ENCODE measurements around the gene PROSER2.
A peak's percentile ranks its signal among the peaks of the same experiment; 100 is the strongest.

The PROSER2 gene

DNA sequence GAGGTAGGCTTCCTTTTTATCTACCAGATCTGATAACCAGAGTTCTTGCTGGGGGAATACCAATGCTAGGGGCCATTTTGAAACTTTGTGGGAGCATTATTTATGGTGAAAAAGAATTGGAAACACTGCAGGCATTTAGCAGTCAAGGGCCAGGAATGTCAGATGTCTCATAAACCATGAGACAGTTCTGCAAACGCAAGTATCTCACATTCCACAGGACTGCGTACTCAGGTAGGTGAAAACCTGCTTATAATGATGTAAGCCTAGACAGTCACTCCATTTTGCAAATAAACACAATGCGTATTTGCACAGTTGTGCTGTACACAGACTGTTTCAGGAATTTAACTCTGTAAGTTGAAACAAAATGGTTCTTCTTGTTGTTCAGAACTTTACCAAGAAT lies 47.1 kb upstream of the PROSER2 start:
- no peaks in the 10 kb centered on the region for H3K9me2 ChIP-seq (replicated peaks; ENCODE audit: insufficient read depth, low read length)

GRCh38 chr10:11781114-11781513 lies 42.0 kb upstream of the PROSER2 start:
- Histone ChIP-seq H3K79me2 (ENCODE audit: insufficient read depth, low read length) (no peaks in the 10 kb centered on the region), H4K20me1 (ENCODE audit: low read depth, low read length) (no peaks in the 10 kb centered on the region), H3K4me2 (ENCODE audit: low read depth, low read length, poor library complexity, severe bottlenecking) (no peak overlapping the region), H2AFZ (ENCODE audit: low read depth, low read length, severe bottlenecking) (no peak overlapping the region), H3K9me2 (replicated peaks; ENCODE audit: insufficient read depth, low read length) (no peaks in the 10 kb centered on the region), H3K27me3 (ENCODE audit: low read length) (no peaks in the 10 kb centered on the region), H3K36me3 (ENCODE audit: low read length) (no peaks in the 10 kb centered on the region), H3K4me3 (ENCODE audit: insufficient read depth, low read length, poor library complexity, severe bottlenecking) (no peak overlapping the region), H3K9ac (ENCODE audit: low read length) (no peak overlapping the region), H3K27ac (ENCODE audit: low read depth, low read length) (no peak overlapping the region), H3K9me3 (ENCODE audit: insufficient read depth, low read length) (no peaks in the 10 kb centered on the region), H3F3A (ENCODE audit: insufficient read depth) (no peaks in the 10 kb centered on the region)
- TF ChIP-seq EZH2phosphoT487 (conservative IDR thresholded peaks at IDR 0.05; ENCODE audit: low read length), result no peak
- TF ChIP-seq, protein P1, sequence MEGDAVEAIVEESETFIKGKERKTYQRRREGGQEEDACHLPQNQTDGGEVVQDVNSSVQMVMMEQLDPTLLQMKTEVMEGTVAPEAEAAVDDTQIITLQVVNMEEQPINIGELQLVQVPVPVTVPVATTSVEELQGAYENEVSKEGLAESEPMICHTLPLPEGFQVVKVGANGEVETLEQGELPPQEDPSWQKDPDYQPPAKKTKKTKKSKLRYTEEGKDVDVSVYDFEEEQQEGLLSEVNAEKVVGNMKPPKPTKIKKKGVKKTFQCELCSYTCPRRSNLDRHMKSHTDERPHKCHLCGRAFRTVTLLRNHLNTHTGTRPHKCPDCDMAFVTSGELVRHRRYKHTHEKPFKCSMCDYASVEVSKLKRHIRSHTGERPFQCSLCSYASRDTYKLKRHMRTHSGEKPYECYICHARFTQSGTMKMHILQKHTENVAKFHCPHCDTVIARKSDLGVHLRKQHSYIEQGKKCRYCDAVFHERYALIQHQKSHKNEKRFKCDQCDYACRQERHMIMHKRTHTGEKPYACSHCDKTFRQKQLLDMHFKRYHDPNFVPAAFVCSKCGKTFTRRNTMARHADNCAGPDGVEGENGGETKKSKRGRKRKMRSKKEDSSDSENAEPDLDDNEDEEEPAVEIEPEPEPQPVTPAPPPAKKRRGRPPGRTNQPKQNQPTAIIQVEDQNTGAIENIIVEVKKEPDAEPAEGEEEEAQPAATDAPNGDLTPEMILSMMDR (IDR thresholded peaks at IDR 0.05; ENCODE audit: insufficient read depth, low read length, poor library complexity, severe bottlenecking), result no peak

More for the DNA sequence above, 47.1 kb upstream of the PROSER2 start:
- TF ChIP-seq, protein P1 (IDR thresholded peaks at IDR 0.05; ENCODE audit: insufficient read depth, low read length, poor library complexity, severe bottlenecking), result no peak
- TF ChIP-seq EZH2phosphoT487 (conservative IDR thresholded peaks at IDR 0.05; ENCODE audit: low read length), result no peak
- Histone ChIP-seq H3K9me3 (ENCODE audit: insufficient read depth, low read length) (no peaks in the 10 kb centered on the region), H3K27me3 (ENCODE audit: low read length) (no peaks in the 10 kb centered on the region), H3K9ac (ENCODE audit: low read length) (no peak overlapping the region), H3K36me3 (ENCODE audit: low read length) (no peaks in the 10 kb centered on the region), H3F3A (ENCODE audit: insufficient read depth) (no peaks in the 10 kb centered on the region), H3K4me2 (ENCODE audit: low read depth, low read length, poor library complexity, severe bottlenecking) (no peak overlapping the region), H3K79me2 (ENCODE audit: insufficient read depth, low read length) (no peaks in the 10 kb centered on the region), H3K4me3 (ENCODE audit: insufficient read depth, low read length, poor library complexity, severe bottlenecking) (no peak overlapping the region), H4K20me1 (ENCODE audit: low read depth, low read length) (no peaks in the 10 kb centered on the region), H2AFZ (ENCODE audit: low read depth, low read length, severe bottlenecking) (no peak overlapping the region), H3K27ac (ENCODE audit: low read depth, low read length) (no peak overlapping the region)

- no peaks in the 10 kb centered on the region for H3K27me3 ChIP-seq (ENCODE audit: low read length)
- H3K4me2 ChIP-seq (ENCODE audit: low read depth, low read length, poor library complexity, severe bottlenecking), result no peak overlapping the region
- no peak overlapping the region for H3K27ac ChIP-seq (ENCODE audit: low read depth, low read length)
- H3K9me3 ChIP-seq (ENCODE audit: insufficient read depth, low read length), result no peaks in the 10 kb centered on the region
- H3K79me2 ChIP-seq (ENCODE audit: insufficient read depth, low read length), result no peaks in the 10 kb centered on the region
- no peak overlapping the region for H2AFZ ChIP-seq (ENCODE audit: low read depth, low read length, severe bottlenecking)
- no peaks in the 10 kb centered on the region for H3K9me2 ChIP-seq (replicated peaks; ENCODE audit: insufficient read depth, low read length)
- no peak overlapping the region for H3K4me3 ChIP-seq (ENCODE audit: insufficient read depth, low read length, poor library complexity, severe bottlenecking)
- no peak for TF ChIP-seq EZH2phosphoT487 (conservative IDR thresholded peaks at IDR 0.05; ENCODE audit: low read length)
- TF ChIP-seq, protein P1 (IDR thresholded peaks at IDR 0.05; ENCODE audit: insufficient read depth, low read length, poor library complexity, severe bottlenecking), result peak; percentile 59
- no peaks in the 10 kb centered on the region for H3F3A ChIP-seq (ENCODE audit: insufficient read depth)
- no peaks in the 10 kb centered on the region for H4K20me1 ChIP-seq (ENCODE audit: low read depth, low read length)
- H3K36me3 ChIP-seq (ENCODE audit: low read length), result no peaks in the 10 kb centered on the region
- no peak overlapping the region for H3K9ac ChIP-seq (ENCODE audit: low read length)
Measured at GRCh38 chr10:11782793-11783557, 40.2 kb upstream of the PROSER2 start.
